Hepatocyte (in vitro differentiated cells): ENCODE data around the gene LEP.

ENCODE experiments used
- CTCF ChIP-seq: fragments of 200-600 bp; sonication (generic); IDR thresholded peaks from 2 replicates; pipeline ENCODE4 v1.5.1; 2016; ENCODE audit warnings: antibody characterized with exemption, mild to moderate bottlenecking; ENCODE audit not compliant: poor library complexity
- EZH2 ChIP-seq: fragments of 200-600 bp; sonication (generic); IDR thresholded peaks from 2 replicates; pipeline ENCODE4 v1.6.1; 2016; ENCODE audit warnings: antibody characterized with exemption, mild to moderate bottlenecking, borderline replicate concordance

- TF ChIP-seq CTCF, result no peak
- no peak for TF ChIP-seq EZH2
Observed at GRCh38 chr7:128247640-128248194, 6.6 kb downstream of the LEP start.
